GM12874 (cell line): Measurements from ENCODE around the gene PYROXD2.

Source experiments
- TF ChIP-seq, protein P1 (sequence below): IDR thresholded peaks from 2 replicates; pipeline ENCODE4 v1.5.1; 2011; ENCODE audit warnings: low read depth, mild to moderate bottlenecking, control low read depth, low read length, moderate library complexity; ENCODE audit not compliant: insufficient read depth

PYROXD2 gene

DNA sequence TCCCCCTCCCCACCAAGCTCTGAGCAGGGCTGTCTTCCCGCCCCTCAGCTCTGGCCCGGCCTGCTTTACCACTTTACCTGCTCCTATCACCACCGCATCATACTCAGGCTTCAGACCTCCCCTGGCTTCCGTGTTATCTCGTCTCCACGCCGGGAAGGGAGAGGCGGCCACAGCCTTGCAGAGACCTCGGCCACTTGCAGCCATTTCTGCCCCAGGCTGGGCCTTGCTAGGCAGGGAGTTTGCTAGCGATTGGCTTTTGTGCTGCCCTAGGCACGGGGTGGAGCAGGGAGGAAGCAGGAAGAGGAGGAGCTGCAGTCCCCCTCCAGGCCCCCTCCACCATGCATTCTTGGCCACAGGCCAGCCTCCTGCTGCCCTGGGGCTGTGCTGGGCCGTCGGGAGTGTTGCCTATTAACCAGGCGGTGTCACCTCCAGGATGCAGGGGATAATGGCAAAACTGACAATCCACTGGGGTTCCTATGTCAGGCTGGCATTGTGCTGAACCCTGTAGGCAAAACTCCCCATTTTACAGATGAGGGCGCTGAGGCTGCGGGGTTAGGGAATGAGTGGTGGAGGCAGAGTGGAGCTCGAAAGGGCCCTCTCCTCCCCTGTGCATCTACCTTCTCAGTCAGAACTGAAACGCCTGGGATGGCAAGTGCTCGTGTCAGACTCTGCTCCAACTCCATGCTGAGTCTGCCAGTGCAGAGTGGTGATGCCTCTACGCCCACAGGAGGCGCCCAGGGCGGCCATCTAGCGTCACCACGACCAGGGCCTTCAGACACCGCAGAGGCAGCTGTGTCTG, at the start of gene PYROXD2:
PYROXD2 (minus strand) TSS at position 251 of the 799 bp plus-strand sequence; CDS start at position 204, 47 bp downstream.
- TF ChIP-seq, protein P1, sequence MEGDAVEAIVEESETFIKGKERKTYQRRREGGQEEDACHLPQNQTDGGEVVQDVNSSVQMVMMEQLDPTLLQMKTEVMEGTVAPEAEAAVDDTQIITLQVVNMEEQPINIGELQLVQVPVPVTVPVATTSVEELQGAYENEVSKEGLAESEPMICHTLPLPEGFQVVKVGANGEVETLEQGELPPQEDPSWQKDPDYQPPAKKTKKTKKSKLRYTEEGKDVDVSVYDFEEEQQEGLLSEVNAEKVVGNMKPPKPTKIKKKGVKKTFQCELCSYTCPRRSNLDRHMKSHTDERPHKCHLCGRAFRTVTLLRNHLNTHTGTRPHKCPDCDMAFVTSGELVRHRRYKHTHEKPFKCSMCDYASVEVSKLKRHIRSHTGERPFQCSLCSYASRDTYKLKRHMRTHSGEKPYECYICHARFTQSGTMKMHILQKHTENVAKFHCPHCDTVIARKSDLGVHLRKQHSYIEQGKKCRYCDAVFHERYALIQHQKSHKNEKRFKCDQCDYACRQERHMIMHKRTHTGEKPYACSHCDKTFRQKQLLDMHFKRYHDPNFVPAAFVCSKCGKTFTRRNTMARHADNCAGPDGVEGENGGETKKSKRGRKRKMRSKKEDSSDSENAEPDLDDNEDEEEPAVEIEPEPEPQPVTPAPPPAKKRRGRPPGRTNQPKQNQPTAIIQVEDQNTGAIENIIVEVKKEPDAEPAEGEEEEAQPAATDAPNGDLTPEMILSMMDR = no peak

DNA sequence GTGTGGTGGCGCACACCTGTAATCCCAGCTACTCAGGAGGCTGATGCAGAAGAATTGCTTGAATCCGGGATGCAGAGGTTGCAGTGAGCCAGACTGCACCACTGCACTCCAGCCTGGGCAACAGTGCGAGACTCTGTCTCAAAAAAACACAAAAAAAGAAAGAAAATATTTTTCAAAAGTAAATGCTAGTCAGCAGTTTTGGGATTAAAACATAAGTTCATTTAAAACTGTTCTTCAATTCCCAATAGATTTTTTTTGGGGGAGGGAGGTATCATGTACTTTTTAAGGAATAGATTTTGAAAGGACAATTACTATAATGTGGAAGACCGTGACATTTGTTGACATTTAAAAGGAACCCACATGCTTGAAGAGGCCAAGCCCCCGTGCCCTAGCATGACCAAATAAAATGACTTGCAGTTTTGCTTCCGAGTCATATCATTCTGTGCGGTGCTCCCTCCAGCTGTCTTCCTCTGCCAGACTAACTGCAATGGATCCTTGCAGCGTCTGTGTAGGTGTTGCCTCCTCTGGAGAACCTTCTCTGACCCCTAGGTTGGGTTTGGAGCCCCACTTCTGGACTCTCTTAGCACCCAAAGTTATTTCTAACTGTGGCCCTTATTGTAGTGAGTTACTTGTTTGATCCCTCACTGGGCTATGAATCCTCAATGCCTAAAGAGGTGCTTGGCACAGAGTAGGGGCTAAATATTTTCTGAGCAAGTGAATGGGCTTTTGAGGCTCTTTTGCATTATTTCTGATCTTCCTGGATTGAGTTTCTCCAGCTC, 49.2 kb upstream of the PYROXD2 start:
- TF ChIP-seq, protein P1 = no peak

DNA sequence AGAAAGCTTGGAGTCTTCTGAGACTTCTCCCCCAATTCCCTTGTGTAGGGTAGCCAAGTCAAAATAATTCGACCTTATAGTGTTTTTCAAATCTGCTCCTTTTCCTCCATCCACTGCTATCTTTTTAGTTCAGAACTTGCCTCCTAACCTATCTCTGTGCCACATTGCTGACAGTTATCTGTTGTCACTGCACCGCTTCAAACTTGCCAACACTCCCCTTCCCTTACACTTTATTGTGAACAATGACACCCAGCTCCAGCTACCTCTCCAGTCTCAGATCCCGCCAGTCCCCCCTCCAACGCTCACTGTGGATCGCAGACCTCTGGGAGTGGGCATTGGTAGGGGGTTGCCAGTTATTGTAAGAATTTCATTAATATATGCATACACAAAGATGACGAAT, 48.0 kb upstream of the PYROXD2 start:
- TF ChIP-seq, protein P1 = no peak

DNA sequence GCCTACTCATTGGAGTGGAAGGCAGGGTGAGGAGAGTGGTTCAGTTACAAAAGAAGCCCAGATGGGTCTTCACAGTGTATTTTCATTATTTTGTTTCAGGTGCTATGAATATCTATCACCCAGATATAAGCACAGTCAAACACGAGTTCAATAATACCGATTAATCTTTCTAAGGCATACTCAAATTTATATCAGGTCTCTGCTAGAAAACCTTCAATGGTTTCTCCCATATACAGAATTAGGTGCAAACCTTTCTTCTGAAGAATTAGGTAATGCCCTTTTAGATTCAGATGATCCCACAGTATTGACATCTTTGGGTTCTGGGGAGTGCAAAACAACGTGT, 46.5 kb upstream of the PYROXD2 start:
- TF ChIP-seq, protein P1 = no peak

DNA sequence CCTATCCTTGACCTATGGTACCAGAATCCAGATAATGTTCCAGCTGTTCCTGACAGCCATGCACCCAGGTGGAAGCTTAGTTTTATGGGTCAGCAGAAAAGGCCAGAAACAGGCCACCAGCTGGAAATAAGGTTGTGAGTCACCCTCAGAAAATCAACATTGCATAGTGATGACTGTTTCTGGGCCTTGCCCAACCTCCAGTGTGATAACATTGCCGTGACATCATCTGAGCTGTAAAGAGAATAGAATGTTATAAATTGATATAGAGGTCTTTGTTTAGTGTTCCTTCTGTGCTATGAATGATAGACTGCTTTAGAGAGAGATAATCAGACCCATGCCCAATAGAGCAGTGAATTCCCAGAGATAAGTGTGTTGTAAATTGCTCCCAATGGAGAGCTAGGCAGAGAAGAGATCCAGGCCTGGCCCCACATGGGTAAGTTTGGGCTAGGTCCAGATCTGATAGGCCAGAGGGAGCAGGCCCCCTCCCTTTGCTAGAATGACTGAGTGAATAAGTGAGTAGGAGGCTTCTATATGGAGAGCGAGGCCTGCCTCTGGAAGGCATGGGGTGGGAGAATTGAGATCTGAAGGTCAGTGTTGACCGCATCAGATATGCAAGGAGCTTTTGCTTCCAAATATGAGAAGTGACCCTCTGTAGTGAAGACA, 46.0 kb upstream of the PYROXD2 start:
- TF ChIP-seq, protein P1 = no peak

DNA sequence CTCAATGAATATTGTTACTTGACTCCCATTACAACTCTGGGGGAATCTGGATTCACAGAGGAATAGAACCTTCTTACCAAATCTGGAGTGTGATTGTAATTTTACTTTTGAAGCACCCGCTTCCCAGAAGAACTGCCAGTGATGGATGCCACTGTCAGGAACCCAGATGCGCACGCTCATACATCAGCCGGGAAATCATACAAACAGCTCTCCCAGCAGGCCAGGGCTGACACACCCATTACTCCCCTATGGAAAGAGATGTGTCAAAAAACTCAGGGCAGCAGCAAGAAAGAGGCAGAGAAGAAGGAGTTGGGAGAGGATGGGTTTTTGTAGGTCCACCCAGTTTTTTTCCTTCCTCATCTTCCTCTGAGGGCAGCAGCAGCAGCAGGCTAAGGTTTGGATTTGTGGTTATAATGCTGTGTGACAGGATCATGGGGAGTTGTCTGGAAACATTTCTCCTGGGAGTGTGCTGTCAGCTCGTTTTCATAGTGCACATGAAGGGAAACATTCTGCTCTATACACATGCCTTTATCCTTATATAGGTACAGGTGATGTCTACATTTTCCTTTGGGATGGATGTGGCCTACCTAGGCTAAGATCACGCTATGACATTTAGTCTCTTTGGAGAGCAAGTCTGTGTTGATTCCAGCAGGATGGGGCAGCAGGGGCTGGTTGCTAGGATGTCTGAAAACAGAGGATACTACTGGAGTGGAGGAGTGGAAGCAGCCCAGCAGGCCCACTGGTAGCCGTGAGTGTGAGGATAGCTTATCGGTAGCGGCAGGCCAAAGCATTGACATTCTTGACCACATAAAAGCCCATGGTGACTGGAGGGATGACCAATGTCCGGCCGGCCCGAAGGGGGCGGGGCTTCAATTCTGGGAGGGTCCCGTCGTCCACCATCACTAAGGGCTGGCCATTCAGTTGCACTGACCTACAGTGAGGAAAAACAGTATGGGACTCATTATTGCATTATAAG, 44.1 kb upstream of the PYROXD2 start:
- TF ChIP-seq, protein P1 = no peak
